OCI-M2 (cell line): ENCODE results near the gene TRABD.
"Not testable (repeated sequence)": the region's sequence is repeated elsewhere in the genome, so short reads cannot be mapped to it uniquely, and the experiment has no call there.

Experiments
- DNase-seq: peaks from one replicate; lab custom pipeline; 2025; ENCODE audit not compliant: unreplicated experiment; lab: John Stamatoyannopoulos, UW

TRABD gene

DNA sequence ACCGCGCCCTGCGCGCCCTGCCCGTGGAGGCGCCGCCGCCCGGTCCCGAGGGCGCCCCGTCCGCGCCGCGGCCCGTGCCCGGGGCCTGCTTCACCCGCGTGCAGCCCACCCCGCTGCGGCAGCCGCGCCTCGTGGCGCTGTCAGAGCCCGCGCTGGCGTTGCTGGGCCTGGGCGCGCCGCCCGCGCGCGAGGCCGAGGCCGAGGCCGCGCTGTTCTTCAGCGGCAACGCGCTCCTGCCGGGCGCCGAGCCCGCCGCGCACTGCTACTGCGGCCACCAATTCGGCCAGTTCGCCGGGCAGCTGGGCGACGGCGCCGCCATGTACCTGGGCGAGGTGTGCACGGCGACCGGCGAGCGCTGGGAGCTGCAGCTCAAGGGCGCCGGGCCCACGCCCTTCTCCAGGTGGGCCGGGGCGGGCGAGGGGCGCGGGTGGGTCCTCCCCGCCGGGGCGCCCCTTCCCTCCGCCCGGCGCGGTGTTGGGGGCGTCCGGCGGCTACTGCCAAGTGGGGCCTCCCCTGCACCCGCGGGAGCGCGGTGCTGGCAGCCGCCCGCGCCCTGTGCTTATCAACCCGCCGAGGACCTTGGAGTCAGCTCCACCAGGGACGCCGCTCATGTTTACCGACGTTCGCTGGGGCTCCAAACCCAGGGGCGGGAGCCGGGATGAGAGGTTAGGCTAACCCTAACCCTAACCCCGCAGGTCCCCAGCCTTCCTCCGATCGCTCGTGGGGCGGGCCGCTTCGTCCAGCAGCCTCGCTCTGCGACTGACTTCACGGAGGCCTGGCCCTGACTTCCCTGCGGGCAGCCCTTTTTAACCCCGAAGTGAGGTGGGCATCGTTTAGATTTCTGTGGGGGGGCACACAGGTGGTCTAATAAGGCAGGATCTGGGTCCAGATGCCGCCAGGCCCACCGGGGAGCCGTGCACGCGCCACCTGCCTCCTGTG, 15.7 kb downstream of the TRABD start:
- DNase-seq: no peak

- no peak for DNase-seq
Measured at GRCh38 chr22:50202130-50202666, 16.5 kb downstream of the TRABD start.

DNA sequence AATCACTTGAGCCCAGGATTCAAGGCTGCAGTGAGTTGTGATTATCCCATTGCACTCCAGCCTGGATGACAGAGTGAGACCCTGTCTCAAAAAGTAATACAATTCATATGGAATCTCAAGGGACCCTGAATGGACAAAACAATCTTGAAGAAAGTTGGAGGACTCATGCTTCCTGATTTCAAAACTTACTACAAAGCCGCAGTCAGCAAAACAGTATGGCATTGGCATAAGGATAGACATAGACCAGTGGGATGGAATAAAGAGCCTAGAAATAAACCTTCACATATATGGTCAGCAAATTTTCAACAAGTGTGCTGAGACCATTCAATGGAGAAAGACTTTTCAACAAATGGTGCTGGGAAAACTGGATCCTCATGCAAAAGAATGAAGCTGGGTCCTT, 17.6 kb downstream of the TRABD start:
- no peak for DNase-seq

DNA sequence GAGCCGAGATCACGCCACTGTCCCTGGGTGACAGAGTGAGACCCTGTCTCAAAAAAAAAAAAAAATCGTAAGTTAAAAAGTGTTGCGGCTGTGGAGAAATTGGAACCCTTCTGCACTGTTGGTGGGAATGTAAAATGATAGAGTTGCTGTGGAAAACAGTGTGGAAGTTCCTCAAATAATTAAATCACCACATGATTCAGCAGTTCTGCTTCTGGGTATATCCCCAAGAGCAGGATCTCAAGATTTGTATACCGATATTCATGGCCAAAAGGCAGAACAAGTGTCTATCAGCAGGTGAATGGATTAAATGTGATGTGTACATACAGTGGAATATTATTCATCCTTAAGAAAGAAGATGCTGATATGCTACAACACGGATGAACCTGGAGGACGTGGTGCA, 18.9 kb downstream of the TRABD start:
- no peak for DNase-seq

DNA sequence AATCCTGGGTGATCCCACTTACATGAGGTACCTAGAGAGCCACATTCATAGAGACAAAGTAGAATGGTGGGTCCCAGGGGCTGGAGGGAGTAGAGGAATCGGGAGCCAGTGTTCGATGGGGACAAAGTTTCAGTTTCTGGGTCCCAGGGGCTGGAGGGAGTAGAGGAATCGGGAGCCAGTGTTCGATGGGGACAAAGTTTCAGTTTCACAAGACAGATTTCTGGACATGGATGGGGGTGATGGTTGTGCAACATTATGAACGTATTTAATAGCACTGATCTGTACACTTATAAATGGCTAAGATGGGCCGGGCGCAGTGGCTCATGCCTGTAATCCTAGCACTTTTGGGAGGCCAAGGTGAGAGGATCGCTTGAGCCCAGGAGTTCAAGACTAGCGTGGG, 19.3 kb downstream of the TRABD start:
- DNase-seq: not testable (repeated sequence)

DNA sequence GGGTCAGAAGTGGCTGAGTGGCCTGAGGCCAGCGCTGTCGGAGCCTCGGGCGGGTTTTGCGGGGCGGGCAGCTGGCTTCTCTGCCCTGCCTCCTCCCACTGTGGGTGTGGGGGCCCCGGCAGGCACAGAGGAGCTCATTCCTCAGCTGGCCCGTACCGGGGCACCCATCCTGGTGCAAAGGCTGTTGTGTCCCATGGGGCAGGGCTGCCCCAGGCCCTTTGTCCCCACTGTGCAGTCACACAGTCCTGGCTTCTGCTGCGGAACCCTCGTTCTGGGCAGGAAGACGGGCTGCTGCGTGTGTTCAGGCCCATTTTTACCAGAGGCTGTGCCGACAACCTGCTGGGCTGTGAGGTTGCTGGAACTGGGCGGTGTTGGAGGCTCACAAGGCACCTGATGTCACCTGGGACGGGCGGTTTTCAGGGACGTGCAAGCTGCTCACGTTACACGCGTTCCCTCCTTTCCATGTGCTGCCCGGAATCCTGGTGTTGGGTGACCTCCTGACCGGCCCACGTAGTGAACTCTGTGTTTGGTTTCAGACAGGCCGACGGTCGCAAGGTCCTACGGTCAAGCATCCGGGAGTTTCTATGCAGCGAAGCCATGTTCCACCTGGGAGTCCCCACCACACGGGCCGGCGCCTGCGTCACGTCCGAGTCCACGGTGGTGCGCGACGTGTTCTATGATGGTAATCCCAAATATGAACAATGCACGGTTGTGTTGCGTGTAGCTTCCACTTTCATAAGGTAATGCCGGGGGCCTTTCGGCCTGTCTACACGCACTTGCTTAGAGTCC, 20.3 kb downstream of the TRABD start:
- DNase-seq: no peak

DNA sequence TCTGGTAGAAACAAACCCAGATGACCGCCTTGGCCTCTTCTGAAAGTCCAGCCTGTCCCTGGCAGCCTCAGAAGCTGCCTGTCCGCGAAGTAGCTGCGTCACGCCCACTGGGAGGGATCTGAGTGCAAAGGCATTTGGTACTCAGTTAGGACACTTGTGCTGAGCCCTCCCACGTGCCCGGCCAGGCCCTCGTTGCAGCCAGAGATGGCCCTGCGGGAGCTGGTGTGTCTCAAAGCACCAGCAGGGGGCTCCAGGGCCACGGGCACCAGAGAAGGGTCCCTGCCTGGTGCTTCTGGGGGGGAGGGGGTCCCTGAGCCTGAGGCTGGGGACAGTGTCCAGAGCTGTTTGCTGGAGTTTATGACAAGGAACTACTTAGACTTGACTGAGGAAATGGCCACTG, 20.9 kb downstream of the TRABD start:
- no peak for DNase-seq

GRCh38 chr22:50207383-50208140, 21.8 kb downstream of the TRABD start:
- DNase-seq: no peak

- DNase-seq: no peak
Measured at GRCh38 chr22:50208430-50208938, 22.8 kb downstream of the TRABD start.

DNA sequence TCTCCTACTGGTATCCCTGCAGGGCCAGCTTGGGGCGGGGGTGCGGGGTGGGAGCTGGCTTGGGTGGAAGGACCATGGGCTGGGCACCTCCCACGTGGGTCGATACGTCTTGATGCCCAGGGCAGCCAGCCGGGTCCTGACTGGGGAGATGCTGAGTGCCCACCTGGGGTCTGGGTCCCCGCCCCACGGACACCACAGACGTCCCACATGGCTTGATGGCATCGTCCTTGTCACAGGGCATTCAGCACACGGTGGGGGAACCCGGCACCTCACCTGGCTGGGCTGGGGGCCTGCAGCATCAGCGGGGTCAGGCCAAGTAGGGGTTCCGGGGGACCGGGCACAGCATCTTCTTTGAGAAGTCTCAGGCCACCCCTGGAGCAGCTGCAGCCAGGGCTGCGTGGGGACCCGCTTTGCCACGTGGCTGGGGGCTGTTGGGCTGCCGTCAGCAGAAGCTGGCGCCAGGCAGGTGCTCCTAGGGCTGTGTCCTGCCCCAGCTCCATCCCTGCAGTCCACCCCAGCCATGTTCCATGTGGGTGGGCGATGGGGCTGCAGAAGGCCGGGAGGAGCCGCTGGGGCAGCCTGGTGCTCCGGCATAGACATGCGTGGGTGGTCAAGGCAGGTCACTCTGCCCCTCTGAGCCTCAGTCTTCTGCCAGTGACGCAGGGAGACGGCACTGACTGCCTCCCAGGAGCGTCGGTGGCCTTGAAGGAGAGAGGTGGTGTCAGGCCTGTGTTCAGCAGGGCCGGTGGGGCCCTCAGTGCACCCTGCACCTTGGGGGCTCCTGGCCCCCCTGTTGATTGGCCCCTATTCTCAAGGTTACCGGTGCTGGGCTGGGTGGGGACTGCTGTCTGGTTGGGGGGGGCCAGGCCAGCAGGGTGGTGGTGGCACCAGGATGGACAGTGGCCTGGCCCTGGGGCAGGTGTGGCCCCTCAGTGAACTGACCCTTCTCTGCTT, 23.5 kb downstream of the TRABD start:
- no peak for DNase-seq

- no peak for DNase-seq
Measured at GRCh38 chr22:50209893-50210292, 24.2 kb downstream of the TRABD start.

DNA sequence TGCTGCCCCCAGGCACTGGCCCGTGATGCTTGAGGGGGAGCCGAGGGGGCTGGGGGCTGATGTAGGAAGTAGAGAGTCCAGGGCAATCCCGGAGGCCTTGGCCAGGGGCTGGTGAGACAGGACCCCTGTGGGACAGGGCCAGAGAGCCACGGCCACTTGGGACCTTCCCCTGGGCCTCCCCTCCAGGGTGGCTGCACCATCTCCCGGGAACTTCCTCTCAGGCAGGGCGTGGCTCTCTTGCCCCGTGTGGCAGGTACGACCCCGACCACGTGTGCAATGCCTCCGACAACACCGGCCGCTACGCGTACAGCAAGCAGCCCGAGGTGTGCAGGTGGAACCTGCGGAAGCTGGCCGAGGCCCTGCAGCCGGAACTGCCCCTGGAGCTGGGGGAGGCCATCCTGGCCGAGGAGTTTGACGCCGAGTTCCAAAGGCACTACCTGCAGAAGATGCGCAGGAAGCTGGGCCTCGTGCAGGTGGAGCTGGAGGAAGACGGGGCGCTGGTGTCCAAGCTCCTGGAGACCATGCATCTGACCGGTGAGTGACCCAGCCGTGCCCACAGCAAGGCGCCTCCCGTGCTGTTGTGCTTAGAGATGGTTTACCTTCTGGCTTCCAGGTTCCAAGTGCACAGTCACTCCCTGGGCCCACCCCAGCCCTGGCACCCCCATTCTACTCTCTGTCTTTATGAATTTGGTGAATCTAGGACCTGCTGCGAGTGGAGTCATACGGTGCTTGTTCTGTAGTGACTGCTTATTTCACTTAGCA, 24.8 kb downstream of the TRABD start:
- DNase-seq: no peak

GRCh38 chr22:50211147-50211546, 25.4 kb downstream of the TRABD start:
- no peak for DNase-seq

GRCh38 chr22:50213263-50213662, 27.6 kb downstream of the TRABD start:
- no peak for DNase-seq

- no peak for DNase-seq
Measured at GRCh38 chr22:50215297-50216054, 29.8 kb downstream of the TRABD start.

- no peak for DNase-seq
Measured at GRCh38 chr22:50216055-50216683, 30.5 kb downstream of the TRABD start.

DNA sequence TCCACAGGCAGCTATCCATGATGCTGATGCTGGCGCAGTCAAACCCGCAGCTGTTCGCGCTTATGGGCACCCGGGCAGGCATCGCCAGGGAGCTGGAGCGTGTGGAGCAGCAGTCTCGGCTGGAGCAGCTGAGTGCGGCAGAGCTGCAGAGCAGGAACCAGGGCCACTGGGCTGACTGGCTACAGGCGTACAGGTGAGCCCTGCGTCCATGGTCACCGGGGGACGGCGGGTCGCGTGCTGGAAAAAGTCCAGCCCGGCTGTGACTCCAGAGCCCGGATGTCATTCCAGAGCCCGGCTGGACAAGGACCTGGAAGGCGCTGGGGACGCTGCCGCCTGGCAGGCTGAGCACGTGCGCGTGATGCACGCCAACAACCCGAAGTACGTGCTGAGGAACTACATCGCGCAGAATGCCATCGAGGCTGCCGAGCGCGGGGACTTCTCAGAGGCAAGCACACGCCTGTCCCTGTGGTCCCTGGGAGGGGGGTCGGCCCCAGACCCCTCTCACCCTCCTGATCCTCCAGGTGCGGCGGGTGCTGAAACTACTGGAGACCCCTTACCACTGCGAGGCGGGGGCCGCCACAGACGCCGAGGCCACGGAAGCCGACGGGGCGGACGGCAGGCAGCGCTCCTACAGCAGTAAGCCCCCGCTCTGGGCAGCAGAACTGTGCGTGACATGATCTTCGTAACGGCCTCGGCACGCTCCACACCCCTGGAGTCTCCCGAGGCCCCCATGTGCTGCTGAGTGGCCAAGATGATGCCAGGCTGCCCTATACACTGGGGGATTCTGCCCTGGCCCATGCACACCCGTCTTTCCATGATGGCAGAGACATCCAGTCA, 31.2 kb downstream of the TRABD start:
- DNase-seq: no peak
